ENCODE data around the gene ZNF366.

DNA sequence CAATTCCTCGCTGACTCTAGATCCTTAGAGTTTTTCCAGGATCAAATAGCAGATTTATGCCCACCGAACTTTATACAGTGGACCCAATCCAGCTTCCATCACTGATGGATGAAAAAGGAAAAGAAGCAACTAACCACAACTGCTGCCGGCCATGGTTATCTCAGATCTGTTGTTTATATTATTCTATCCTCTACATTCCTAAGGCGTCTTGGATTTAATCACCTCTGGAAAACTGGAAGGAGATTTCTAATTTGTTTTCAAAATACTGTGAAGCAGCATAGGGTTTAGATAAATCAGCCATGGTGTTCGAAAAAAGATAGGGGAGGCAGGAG, 663 bp upstream of the ZNF366 start:
- no peak for TF ChIP-seq ZNF24 (IDR thresholded peaks at IDR 0.05)
- no peak for TF ChIP-seq ZNF263 (CRISPR knock-in tag; IDR thresholded peaks at IDR 0.05)
- TF ChIP-seq TCF7L2 (IDR thresholded peaks at IDR 0.05; ENCODE audit: low read depth, low read length): no peak
- TF ChIP-seq HCFC1 (IDR thresholded peaks at IDR 0.05; ENCODE audit: low read depth, low read length): no peak
- TF ChIP-seq HNRNPH1 (optimal IDR thresholded peaks at IDR 0.05; ENCODE audit: low read depth, low read length): no peak
- TF ChIP-seq, protein P1, sequence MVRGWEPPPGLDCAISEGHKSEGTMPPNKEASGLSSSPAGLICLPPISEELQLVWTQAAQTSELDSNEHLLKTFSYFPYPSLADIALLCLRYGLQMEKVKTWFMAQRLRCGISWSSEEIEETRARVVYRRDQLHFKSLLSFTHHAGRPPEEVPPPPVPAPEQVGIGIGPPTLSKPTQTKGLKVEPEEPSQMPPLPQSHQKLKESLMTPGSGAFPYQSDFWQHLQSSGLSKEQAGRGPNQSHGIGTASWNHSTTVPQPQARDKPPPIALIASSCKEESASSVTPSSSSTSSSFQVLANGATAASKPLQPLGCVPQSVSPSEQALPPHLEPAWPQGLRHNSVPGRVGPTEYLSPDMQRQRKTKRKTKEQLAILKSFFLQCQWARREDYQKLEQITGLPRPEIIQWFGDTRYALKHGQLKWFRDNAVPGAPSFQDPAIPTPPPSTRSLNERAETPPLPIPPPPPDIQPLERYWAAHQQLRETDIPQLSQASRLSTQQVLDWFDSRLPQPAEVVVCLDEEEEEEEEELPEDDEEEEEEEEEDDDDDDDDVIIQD (CRISPR knock-in tag; IDR thresholded peaks at IDR 0.05; ENCODE audit: low read depth): no peak
- TF ChIP-seq ZNF121 (CRISPR knock-in tag; IDR thresholded peaks at IDR 0.05): no peak
- TF ChIP-seq, protein P2, sequence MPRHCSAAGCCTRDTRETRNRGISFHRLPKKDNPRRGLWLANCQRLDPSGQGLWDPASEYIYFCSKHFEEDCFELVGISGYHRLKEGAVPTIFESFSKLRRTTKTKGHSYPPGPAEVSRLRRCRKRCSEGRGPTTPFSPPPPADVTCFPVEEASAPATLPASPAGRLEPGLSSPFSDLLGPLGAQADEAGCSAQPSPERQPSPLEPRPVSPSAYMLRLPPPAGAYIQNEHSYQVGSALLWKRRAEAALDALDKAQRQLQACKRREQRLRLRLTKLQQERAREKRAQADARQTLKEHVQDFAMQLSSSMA (CRISPR knock-in tag; IDR thresholded peaks at IDR 0.05): no peak
- no peak for TF ChIP-seq SMAD3 (CRISPR knock-in tag; IDR thresholded peaks at IDR 0.05)
- TF ChIP-seq, protein P3, sequence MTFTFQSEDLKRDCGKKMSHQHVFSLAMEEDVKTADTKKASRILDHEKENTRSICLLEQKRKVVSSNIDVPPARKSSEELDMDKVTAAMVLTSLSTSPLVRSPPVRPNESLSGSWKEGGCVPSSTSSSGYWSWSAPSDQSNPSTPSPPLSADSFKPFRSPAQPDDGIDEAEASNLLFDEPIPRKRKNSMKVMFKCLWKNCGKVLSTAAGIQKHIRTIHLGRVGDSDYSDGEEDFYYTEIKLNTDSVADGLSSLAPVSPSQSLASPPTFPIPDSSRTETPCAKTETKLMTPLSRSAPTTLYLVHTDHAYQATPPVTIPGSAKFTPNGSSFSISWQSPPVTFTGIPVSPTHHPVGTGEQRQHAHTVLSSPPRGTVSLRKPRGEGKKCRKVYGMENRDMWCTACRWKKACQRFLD (CRISPR knock-in tag; IDR thresholded peaks at IDR 0.05; ENCODE audit: borderline replicate concordance): no peak

Data from HepG2 (cell line).